Central memory CD4-positive, alpha-beta T cell (primary cell): ENCODE data around the gene ELOF1.

Source experiments
- DNase-seq: peaks from one replicate; pipeline ENCODE4 v3.0.0; 2022

The ELOF1 gene

DNA sequence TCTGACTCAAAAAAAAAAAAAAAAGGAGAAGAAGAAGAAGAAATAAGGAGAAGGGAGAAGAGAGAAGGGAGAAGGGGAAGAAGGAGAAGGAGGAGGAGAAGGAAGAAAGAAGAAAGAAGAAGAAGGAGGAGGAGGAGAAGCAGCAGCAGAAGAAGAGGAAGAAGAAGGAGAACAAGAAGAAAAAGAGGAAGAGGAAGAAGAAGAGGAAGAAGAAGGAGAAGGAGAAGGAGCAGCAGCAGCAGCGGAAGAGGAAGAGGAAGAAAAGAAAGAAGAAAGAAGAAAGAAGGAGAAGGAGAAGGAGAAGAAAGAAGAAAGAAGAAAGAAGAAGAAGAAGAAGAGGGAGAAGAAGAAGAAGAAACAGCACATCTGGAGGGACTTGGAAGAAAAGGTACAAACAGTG lies 24.5 kb downstream of the ELOF1 start:
- DNase-seq: no peak

- peak; percentile 9 for DNase-seq
Observed at GRCh38 chr19:11530432-11530831, 28.6 kb downstream of the ELOF1 start.

DNA sequence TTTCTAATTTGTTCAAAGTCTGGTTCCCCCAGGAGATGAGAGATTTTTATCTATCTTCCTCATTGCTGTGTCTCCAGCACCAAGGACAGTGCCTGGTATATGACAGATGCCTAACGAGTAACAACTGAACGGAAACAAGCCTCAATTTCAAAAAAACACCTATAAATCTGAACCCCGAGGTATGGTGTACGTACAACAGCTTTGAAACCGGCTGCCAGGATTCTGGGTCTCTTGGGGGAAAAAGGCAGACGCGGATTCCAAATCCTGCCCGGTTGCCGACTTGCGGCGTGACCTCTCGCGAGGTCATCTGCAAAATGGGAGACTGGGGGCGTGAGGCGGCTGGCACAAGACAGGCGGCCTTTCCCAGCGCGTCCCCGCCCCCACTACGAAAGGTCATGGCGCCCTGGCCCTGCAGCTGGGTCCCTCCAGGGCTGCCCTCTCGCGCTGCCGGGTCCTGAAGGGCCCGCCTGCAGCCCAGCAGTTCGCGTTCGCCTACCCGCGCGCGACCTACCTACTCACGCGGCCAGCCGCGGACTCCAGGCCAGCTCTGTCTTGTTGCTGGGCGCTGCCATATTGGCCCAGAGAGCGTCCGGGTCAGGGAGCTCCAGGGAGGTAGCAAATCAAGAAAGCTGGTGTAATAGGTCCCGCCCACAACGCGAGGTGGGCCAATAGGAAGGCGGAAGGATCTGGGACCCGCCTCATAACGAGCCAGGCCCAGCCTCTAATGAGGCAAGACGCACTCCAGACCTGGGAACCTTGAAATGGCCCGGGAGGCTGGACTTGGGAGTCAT lies 30.3 kb downstream of the ELOF1 start, which contains the start of gene ECSIT:
Gene ECSIT, minus strand, starts transcription at position 584 of the 791 bp plus-strand sequence. CDS start 9,964 bp downstream, outside the sequence.
- peak; percentile 89 for DNase-seq

DNA sequence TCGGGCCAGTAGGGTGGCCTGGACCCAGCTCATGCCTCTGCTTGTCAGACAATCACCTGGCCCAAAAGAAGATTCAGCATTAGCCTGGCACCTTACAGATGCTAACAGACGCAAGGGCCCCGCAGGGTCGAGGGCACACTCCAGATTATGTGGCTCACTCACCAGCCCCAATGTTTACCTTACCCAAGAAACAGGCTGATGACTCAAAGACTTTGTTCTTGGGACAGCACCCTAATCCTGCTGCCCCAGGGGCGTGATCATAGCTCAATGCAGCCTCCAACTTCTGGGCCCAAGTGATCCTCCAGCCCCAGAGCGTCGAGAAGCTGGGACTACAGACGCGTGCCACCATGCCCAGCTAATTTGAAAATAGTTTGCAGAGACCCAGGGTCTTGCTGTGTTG lies 39.9 kb downstream of the ELOF1 start:
- no peak for DNase-seq

GRCh38 chr19:11513946-11514345 lies 45.1 kb downstream of the ELOF1 start:
- DNase-seq: no peak

GRCh38 chr19:11510444-11510843 lies 48.6 kb downstream of the ELOF1 start:
- DNase-seq: no peak

- DNase-seq: no peak
Observed at GRCh38 chr19:11507370-11508078, 51.5 kb downstream of the ELOF1 start.

DNA sequence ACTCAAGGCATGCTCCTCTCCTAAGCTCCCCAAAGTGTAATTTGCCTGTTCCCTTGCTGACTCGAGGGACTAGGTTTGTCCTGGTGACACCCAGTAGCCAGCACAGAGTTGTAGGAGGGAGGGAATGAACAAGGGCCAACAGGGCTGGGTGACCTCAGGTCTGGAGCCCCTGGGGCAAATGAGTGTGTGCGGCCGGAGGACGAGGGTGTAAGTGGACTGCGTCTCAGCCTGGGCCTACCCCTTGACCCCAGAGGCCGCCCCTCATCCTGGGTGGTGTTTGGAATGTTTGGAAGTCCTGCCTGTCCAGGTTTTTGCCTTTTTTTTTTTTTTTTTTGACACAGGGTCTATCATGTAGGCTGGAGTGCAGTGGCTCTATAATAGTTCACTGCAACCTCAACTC lies 52.1 kb downstream of the ELOF1 start:
- no peak for DNase-seq

DNA sequence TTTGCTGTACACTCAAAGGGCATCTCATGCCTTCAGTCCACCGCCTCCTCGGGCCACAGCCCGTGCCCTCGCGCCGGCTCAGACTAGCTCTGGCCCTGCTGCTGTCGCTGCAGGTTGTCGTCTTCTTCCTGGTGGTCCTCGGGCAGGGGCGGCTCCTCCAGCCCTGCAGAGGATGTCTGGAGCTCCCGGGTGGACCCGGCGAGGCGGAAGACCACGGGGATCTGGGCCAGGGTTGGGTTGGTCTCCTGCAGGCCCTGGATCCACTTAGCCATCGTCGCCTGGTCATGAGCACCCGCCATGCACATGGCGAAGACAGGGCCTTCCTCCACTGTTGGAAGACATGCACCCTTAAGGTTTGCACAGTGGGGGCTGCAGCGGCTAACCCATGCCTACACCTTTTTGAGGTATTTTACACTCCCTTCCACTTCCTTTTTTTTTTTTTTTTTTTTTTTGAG lies 52.9 kb downstream of the ELOF1 start:
- DNase-seq: no peak

GRCh38 chr19:11505504-11506100 lies 53.4 kb downstream of the ELOF1 start, which contains the start of gene ZNF653:
Gene ZNF653 (minus strand): TSS chr19:11505839. CDS start chr19:11505786, 53 bp downstream.
- DNase-seq: peak; percentile 95

DNA sequence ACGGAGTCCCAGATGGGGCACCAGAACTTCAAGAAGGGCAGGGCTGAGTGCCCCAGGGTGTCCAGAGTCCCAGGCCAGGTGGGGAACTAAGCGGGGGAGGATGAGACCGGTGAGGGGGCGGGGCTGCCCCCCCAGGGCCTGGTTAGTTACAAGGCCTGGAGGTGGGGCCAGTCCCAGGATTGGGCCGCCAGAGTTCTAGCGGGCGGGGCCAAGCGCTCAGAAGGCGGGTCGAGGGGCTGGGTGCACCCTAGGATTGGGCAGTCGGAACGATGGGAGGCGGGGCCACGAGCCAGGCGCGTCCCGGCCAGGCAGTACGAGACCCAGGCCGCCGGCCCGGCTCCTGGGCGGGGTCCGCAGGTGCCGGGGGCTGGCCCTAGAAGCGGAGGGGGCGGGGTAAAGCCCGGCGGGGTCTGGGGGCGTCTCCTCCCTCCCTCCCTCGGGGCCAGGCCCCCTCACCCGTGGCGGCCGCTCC lies 54.0 kb downstream of the ELOF1 start:
- peak; percentile 94 for DNase-seq

DNA sequence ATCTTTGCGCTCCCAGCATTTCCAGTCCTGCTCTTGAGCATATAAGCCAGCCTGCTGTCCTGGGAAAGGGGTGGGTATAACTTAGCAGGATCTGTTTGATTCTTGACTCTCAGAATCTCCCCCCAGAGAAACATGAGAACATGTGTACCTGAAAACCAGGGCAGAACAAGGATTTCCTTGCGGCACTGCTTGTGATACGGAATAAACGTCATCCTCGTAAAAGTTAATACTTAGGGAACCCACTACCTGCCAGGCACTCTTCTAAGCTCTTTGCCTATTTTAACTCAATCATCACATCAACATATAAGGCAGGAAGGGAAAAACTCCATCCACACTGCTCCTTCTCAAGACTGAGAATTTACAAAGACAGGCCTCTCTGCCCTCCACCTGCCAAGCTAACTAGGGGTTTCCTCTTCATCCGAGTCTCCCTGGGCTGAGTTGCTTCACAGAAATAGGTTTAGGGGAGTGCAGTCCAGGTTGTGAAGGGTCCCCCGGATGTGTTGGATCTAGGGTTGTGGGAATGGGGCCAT lies 54.5 kb downstream of the ELOF1 start:
- DNase-seq: no peak
